Gastrocnemius medialis (tissue), 4 donors: ENCODE measurements around the gene INSRR. TPM values are rescaled to one million over a fixed set of nuclear protein-coding genes. Genes with fewer than 3 reads are reported as not detected.

ENCODE experiments used
- ATAC-seq, 2 donors: fragments of 150-250 bp; one replicate each; pipeline ENCODE4 v1.9.1; 2016
- DNase-seq, 2 donors: peaks; one replicate each; pipeline ENCODE4 v3.0.0-alpha.2; 2019
- H3K27ac ChIP-seq, 4 donors: fragments of 200-600 bp; sonication (generic); 1 replicate in 1 of 4; 2 replicates in 3 of 4; pipeline ENCODE4 v1.5.1; 2016 to 2018; ENCODE audit warnings: mild to moderate bottlenecking in 2 of 4, moderate library complexity in 1 of 4
- H3K27me3 ChIP-seq, 3 donors: fragments of 200-600 bp; sonication (generic) in 2 of 3; 1 replicate in 1 of 3; 2 replicates in 2 of 3; pipeline versions ENCODE4 v1.5.1 to v1.6.0; 2016 to 2019; ENCODE audit warnings: mild to moderate bottlenecking in 1 of 3, moderate library complexity in 1 of 3
- H3K36me3 ChIP-seq, 2 donors: fragments of 200-600 bp; sonication (generic) in 1 of 2; one replicate each; pipeline ENCODE4 v1.5.1; 2017 to 2018
- H3K4me1 ChIP-seq, 2 donors: fragments of 200-600 bp; sonication (generic) in 1 of 2; one replicate each; pipeline ENCODE4 v1.5.1; 2016 to 2017; ENCODE audit warnings: mild to moderate bottlenecking in 2 of 2
- H3K4me3 ChIP-seq, 4 donors: fragments of 200-600 bp; sonication (generic) in 3 of 4; 1 replicate in 1 of 4; 2 replicates in 3 of 4; pipeline ENCODE4 v1.5.1; 2016 to 2019; ENCODE audit warnings: mild to moderate bottlenecking in 2 of 4
- H3K9me3 ChIP-seq, 3 donors: fragments of 200-600 bp; sonication (generic) in 2 of 3; 1 replicate in 1 of 3; 2 replicates in 2 of 3; pipeline ENCODE4 v1.5.1; 2016 to 2019
- CTCF ChIP-seq, 5 experiments: fragments of 450-650 bp in 3 of 5; fragments of 200-600 bp in 2 of 5; sonication (generic) in 2 of 5; IDR thresholded peaks in 4 of 5; conservative IDR thresholded peaks in 1 of 5; 1 replicate in 4 of 5; 2 replicates in 1 of 5; pipeline ENCODE4 v1.5.1; 2016 to 2019; ENCODE audit warnings: antibody characterized with exemption in 5 of 5, mild to moderate bottlenecking in 3 of 5, moderate library complexity in 3 of 5
- POLR2A ChIP-seq, 2 donors: fragments of 450-650 bp; IDR thresholded peaks; one replicate each; pipeline ENCODE4 v1.6.1; 2017; ENCODE audit warnings: antibody characterized with exemption in 2 of 2, mild to moderate bottlenecking in 2 of 2, moderate library complexity in 2 of 2
- in situ Hi-C, 4 donors: fragments of 200-750 bp; cut with MboI; loops; one replicate each; pipeline versions ENCODE4 v1.15.0 to v1.8.0; 2017; ENCODE audit warnings: low sequenced_read_pairs in 4 of 4
- intact Hi-C: fragments of 100-400 bp; cut with DNase I; formaldehyde crosslinking; loops from one replicate; pipeline ENCODE4 v1.15.1; 2023; ENCODE audit warnings: low total_unique reads
- total RNA-seq, 4 donors: library from RNA; depleted of rRNA; stranded (reverse); fragments of >200 nt; gene quantifications; one replicate each; pipeline versions ENCODE4 v1.1.0 to v1.2.3, GENCODE V29; 2016

The INSRR gene
- total RNA-seq, 4 donors from 2014 or later, result not detected

- Histone ChIP-seq H3K27me3 (peaks cover 6 to 19% (median 17%) of the 10 kb centered on the region in 3 donors), H3K27ac (peak overlapping the region; percentile 86 to 94 (median 90)), H3K4me3 (peak overlapping the region; percentile 59 to 65 (median 62)), H3K36me3 (no peaks in the 10 kb centered on the region), H3K9me3 (no peaks in the 10 kb centered on the region), H3K4me1 (peaks cover 15 to 17% of the 10 kb centered on the region in 2 donors)
- no peak for TF ChIP-seq CTCF (IDR thresholded peaks at IDR 0.05 in 4 of 5, conservative IDR thresholded peaks at IDR 0.05 in 1 of 5)
- TF ChIP-seq POLR2A (IDR thresholded peaks at IDR 0.05), result no peak
- in situ Hi-C loops, result loop anchor here in 1 of 4 donors (25.0 kb wide), 1 partner anchor 208 kb away; the partner anchor contains the start of gene NES
- intact Hi-C loops, result loop anchor here (10.0 kb wide), 1 partner anchor 231 kb away; no protein-coding TSS in a partner anchor
- DNase-seq (no peak), ATAC-seq (no peak)
These were observed 36.5 kb upstream of the INSRR start for GRCh38 chr1:156895455-156895812.

- in situ Hi-C loops (loop anchor here in 1 of 4 donors (25.0 kb wide), 1 partner anchor 208 kb away; the partner anchor contains the start of gene NES), intact Hi-C loops (loop anchor here (5.0 to 10.0 kb wide), 2 partner anchors 58 to 230 kb away; no protein-coding TSS in a partner anchor)
- peak in 1 of 2 donors; percentile 1 for TF ChIP-seq POLR2A (IDR thresholded peaks at IDR 0.05)
- no peak for TF ChIP-seq CTCF (IDR thresholded peaks at IDR 0.05 in 4 of 5, conservative IDR thresholded peaks at IDR 0.05 in 1 of 5)
- peak overlapping the region; percentile 59 to 65 (median 62) for H3K4me3 ChIP-seq
- ATAC-seq (no peak), DNase-seq (peak in 1 of 2 donors; percentile 48)
- H3K4me1 ChIP-seq, result peaks cover 15 to 17% of the 10 kb centered on the region in 2 donors
- peaks cover 6 to 19% (median 17%) of the 10 kb centered on the region in 3 donors for H3K27me3 ChIP-seq
- H3K27ac ChIP-seq, result peak overlapping the region; percentile 86 to 94 (median 90)
- H3K36me3 ChIP-seq, result no peaks in the 10 kb centered on the region
- no peaks in the 10 kb centered on the region for H3K9me3 ChIP-seq
These were observed 36.0 kb upstream of the INSRR start for GRCh38 chr1:156894711-156895454.

- peaks cover 6 to 19% (median 17%) of the 10 kb centered on the region in 3 donors for H3K27me3 ChIP-seq
- H3K9me3 ChIP-seq, result no peaks in the 10 kb centered on the region
- no peak for TF ChIP-seq CTCF (IDR thresholded peaks at IDR 0.05 in 4 of 5, conservative IDR thresholded peaks at IDR 0.05 in 1 of 5)
- no peak for TF ChIP-seq POLR2A (IDR thresholded peaks at IDR 0.05)
- H3K4me3 ChIP-seq, result peak overlapping the region; percentile 59 to 65 (median 62)
- no peak for DNase-seq
- peak overlapping the region; percentile 86 to 94 (median 90) for H3K27ac ChIP-seq
- intact Hi-C loops (loop anchor here (5.0 to 10.0 kb wide), 2 partner anchors 57 to 229 kb away; no protein-coding TSS in a partner anchor), in situ Hi-C loops (loop anchor here in 1 of 4 donors (25.0 kb wide), 1 partner anchor 207 kb away; the partner anchor contains the start of gene NES)
- ATAC-seq, result no peak
- peaks cover 11 to 12% of the 10 kb centered on the region in 2 donors for H3K4me1 ChIP-seq
- H3K36me3 ChIP-seq, result no peaks in the 10 kb centered on the region
These were observed 35.1 kb upstream of the INSRR start for GRCh38 chr1:156894001-156894400.

GRCh38 chr1:156893048-156893953 lies 34.4 kb upstream of the INSRR start, which contains the start of gene PEAR1:
Gene PEAR1, plus strand, starts transcription at chr1:156893718. Its CDS starts 10,209 bp downstream, at chr1:156903927.
- H3K9me3 ChIP-seq, result no peaks in the 10 kb centered on the region
- DNase-seq, result peak; percentile 22 to 28
- H3K4me1 ChIP-seq, result peaks cover 11 to 12% of the 10 kb centered on the region in 2 donors
- TF ChIP-seq POLR2A (IDR thresholded peaks at IDR 0.05) (peak; percentile 13 to 56), CTCF (IDR thresholded peaks at IDR 0.05 in 4 of 5, conservative IDR thresholded peaks at IDR 0.05 in 1 of 5) (no peak)
- in situ Hi-C loops (loop anchor here in 1 of 4 donors (25.0 kb wide), 1 partner anchor 206 kb away; the partner anchor contains the start of gene NES), intact Hi-C loops (loop anchor here (5.0 to 10.0 kb wide), 2 partner anchors 56 to 228 kb away; no protein-coding TSS in a partner anchor)
- peak within 1 kb of the TSS; percentile 59 to 65 (median 62) for H3K4me3 ChIP-seq
- peak within 1 kb of the TSS; percentile 86 to 94 (median 90) for H3K27ac ChIP-seq
- ATAC-seq, result no peak
- H3K36me3 ChIP-seq, result no peaks in the 10 kb centered on the region
- peaks cover 6 to 19% (median 17%) of the 10 kb centered on the region in 3 donors for H3K27me3 ChIP-seq
